ENCODE results near the gene KCNQ2.

Gene KCNQ2

DNA sequence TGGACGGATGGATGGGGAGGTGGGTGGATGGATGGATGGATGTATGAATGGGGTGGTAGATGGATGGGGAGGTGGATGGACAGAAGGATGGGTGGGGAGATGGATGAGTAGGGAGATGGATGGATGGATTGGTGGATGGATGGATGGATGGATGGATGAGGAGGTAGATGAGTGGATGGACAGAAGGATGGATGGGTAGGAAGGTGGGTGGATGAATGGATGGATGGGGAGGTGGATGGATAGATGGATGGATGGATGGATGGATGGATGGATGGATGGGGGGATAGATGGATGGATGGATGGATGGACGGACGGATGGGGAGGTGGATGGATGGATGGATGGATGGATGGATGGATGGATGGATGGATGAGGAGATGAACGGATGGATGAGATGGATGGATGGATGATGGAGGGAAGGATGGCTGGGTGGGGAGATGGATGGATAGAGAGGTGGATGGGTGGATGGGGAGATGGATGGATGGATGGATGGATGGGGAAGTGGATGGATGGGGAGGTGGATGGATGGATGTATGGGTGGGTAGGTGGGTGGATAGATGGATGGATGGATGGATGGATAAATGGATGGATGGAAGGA, 19.3 kb upstream of the KCNQ2 start:
- in situ Hi-C loops (cut with HindIII; ENCODE audit: low sequenced_read_pairs): no loop called here
- TF ChIP-seq, protein P1, sequence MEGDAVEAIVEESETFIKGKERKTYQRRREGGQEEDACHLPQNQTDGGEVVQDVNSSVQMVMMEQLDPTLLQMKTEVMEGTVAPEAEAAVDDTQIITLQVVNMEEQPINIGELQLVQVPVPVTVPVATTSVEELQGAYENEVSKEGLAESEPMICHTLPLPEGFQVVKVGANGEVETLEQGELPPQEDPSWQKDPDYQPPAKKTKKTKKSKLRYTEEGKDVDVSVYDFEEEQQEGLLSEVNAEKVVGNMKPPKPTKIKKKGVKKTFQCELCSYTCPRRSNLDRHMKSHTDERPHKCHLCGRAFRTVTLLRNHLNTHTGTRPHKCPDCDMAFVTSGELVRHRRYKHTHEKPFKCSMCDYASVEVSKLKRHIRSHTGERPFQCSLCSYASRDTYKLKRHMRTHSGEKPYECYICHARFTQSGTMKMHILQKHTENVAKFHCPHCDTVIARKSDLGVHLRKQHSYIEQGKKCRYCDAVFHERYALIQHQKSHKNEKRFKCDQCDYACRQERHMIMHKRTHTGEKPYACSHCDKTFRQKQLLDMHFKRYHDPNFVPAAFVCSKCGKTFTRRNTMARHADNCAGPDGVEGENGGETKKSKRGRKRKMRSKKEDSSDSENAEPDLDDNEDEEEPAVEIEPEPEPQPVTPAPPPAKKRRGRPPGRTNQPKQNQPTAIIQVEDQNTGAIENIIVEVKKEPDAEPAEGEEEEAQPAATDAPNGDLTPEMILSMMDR (IDR thresholded peaks at IDR 0.05; ENCODE audit: low read depth, low read length): no peak
- H3K4me3 ChIP-seq (ENCODE audit: low read depth, low read length): no peak overlapping the region
- DNase-seq (ENCODE audit: low read depth, low spot score): no peak

DNA sequence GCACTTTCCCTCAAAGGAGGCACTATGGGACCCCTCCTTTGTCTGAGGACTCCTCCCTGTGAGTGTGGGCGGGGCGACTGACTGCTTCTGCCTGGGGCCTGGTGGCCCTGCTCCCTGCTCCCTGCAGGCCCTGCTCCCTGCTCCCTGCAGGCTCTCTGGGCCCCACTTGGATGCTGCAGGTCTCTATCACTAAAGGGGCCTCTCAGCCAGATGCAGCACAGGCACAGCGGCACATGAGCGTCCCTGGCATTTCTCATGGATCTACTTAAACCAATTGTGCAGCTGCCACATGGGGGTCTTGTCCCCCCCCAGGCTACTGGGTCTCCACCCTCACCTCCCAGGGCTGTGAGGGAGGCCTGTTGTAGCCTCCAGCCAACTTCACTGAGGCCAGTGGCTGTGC, 18.6 kb upstream of the KCNQ2 start:
- in situ Hi-C loops (cut with HindIII; ENCODE audit: low sequenced_read_pairs): no loop called here
- TF ChIP-seq, protein P1 (IDR thresholded peaks at IDR 0.05; ENCODE audit: low read depth, low read length): no peak
- H3K4me3 ChIP-seq (ENCODE audit: low read depth, low read length): no peak overlapping the region
- no peak for DNase-seq (ENCODE audit: low read depth, low spot score)

DNA sequence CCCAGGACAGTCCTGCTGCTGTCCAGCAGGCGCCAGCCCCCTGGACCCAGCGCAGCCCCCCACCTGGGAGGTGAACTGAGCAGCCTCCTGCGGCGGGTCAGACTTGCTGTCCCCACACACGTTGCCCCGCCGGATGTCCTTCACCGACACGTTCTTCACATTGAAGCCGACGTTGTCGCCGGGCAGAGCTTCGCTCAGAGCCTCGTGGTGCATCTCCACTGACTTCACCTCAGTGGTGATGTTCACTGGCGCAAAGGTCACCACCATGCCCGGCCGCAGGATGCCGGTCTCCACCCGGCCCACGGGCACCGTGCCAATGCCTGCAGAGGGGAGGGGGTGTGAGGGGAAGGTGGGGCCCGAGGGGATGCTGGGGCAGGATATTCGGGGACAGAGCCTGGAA, 18.0 kb upstream of the KCNQ2 start:
- TF ChIP-seq, protein P1 (IDR thresholded peaks at IDR 0.05; ENCODE audit: low read depth, low read length): no peak
- no peak overlapping the region for H3K4me3 ChIP-seq (ENCODE audit: low read depth, low read length)
- in situ Hi-C loops (cut with HindIII; ENCODE audit: low sequenced_read_pairs): no loop called here
- no peak for DNase-seq (ENCODE audit: low read depth, low spot score)

DNA sequence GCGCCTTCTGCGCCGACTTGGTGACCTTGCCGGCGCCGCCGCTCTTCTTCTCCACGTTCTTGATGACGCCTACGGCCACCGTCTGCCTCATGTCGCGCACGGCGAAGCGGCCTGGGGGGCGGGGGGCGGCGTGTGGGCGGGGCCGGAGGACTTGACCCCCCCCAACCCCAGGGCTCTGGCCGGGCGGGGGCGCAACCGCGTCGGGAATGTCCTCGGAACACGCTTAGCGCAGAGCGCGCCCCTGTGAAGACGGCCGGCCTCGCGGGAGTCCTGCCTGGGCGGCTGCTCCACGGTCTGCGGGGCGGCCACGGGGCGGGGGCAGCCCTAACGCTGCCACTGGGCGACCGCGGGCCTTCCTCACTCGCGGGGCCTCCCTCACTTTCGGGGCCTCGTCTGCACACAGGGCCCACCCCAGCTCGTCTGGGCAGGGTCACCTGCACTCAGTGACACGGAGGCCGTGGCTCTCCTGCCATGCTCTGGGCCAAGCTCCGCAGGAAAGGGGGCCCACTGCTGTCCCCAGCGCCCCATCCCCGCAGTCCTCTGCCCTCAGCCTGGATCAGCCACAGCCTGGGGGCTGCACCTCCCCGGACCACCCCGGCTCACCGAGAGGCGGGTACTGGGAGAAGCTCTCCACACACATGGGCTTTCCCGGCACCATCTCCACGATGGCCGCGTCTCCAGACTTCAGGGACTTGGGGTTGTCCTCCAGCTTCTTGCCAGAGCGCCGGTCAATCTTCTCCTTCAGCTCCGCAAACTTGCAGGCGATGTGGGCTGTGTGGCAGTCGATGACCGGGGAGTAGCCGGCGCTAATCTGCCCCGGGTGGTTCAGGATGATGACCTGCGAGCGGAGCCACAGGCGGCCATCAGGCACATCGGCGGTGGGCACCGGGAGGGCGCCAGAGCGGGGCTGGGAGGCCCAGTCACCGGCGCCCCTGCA, 16.1 kb upstream of the KCNQ2 start:
- in situ Hi-C loops (cut with HindIII; ENCODE audit: low sequenced_read_pairs): no loop called here

DNA sequence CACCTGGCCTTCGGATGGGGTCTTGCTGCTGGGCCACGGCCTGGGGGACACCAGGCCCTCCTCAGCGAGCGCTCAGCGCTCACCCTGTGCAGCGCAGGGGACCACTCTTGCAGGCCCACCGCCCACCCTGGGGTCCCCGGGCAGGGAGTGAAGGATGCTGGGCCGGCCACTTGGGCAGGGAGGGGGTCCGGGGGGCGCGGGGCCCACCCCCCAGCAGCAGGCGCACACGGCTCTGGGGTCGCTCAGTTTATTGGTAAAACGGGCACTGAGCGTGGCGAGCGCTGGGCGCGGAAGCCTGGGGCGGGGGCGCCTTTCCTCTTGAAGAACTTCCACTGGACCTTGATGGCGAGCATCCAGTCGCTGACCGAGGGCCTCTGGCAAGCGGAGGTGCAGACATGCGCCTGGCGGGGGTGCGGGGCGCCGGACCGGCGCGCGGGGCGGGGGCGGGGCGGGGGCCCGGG, 15.4 kb upstream of the KCNQ2 start:
- in situ Hi-C loops (cut with HindIII; ENCODE audit: low sequenced_read_pairs): no loop called here
- no peak for DNase-seq (ENCODE audit: low read depth, low spot score)
- no peak overlapping the region for H3K4me3 ChIP-seq (ENCODE audit: low read depth, low read length)
- TF ChIP-seq, protein P1 (IDR thresholded peaks at IDR 0.05; ENCODE audit: low read depth, low read length): no peak

More for the DNA sequence above, 16.1 kb upstream of the KCNQ2 start:
- DNase-seq (ENCODE audit: low read depth, low spot score): no peak
- no peak overlapping the region for H3K4me3 ChIP-seq (ENCODE audit: low read depth, low read length)
- TF ChIP-seq, protein P1 (IDR thresholded peaks at IDR 0.05; ENCODE audit: low read depth, low read length): no peak

DNA sequence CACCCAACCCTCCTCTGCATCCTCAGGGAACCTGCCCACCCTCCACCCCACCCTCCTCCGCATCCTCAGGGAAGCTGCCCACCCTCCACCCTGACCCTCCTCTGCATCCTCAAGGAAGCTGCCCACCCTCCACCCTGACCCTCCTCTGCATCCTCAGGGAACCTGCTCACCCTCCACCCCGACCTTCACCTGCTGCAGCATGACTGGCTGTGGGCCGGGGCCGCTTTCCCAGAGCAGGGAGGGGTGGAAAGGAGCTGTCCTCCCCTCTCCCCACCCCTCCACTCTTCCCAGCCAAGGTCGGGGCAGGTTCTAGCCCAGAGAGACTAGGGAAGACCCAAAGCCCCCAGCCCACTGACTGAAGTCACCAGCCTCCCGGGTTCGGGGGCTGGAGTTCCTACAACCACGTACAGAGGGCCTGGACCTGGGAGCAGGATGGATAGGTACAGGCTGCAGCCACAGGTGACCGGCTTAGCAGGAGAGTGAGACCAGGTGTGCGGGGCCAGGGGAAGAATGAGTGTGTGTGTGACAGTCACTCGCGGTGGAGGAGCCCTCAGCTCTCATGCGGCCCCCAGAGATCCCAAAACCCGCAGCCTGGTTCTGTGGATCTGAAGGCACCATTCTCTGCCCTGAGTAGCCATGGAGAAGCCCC, 14.8 kb upstream of the KCNQ2 start:
- TF ChIP-seq, protein P1 (IDR thresholded peaks at IDR 0.05; ENCODE audit: low read depth, low read length): no peak
- no peak overlapping the region for H3K4me3 ChIP-seq (ENCODE audit: low read depth, low read length)
- DNase-seq (ENCODE audit: low read depth, low spot score): no peak
- in situ Hi-C loops (cut with HindIII; ENCODE audit: low sequenced_read_pairs): no loop called here
